Omental fat pad (tissue), 4 donors: ENCODE data around the gene PFDN1. TPM values are rescaled to one million over a fixed set of nuclear protein-coding genes. Genes with fewer than 3 reads are reported as not detected.

ENCODE experiments used
- ATAC-seq: fragments of 150-250 bp; one replicate; pipeline ENCODE4 v1.9.1; 2016; ENCODE audit warnings: mild to moderate bottlenecking, moderate library complexity; ENCODE audit not compliant: low FRiP score
- DNase-seq: peaks from one replicate; pipeline ENCODE4 v3.0.0-alpha.2; 2019; ENCODE audit warnings: low spot score
- CTCF ChIP-seq, 3 donors: fragments of 450-650 bp; IDR thresholded peaks; one replicate each; pipeline ENCODE4 v1.5.1; 2016 to 2017; ENCODE audit warnings: antibody characterized with exemption in 3 of 3, mild to moderate bottlenecking in 3 of 3, moderate library complexity in 2 of 3
- total RNA-seq, 4 donors: library from RNA; depleted of rRNA; stranded (reverse); fragments of >200 nt; gene quantifications; one replicate each; pipeline ENCODE4 v1.1.0, GENCODE V29; 2016

PFDN1 gene
- total RNA-seq, 4 donors from 2014 or later, result 54.1 to 110 (median 88.6) TPM

- no peak for TF ChIP-seq CTCF (IDR thresholded peaks at IDR 0.05)
- peak; percentile 34 for ATAC-seq
- no peak for DNase-seq
These were observed 56.4 kb downstream of the PFDN1 start for GRCh38 chr5:140246378-140247122.

GRCh38 chr5:140245926-140246325 is 57.0 kb downstream of the PFDN1 start:
- ATAC-seq (peak; percentile 3), DNase-seq (no peak)
- no peak for TF ChIP-seq CTCF (IDR thresholded peaks at IDR 0.05)

- no peak for DNase-seq
- no peak for ATAC-seq
- TF ChIP-seq CTCF (IDR thresholded peaks at IDR 0.05), result no peak
These were observed 57.6 kb downstream of the PFDN1 start for GRCh38 chr5:140245341-140245740.

GRCh38 chr5:140244525-140245025 is 58.3 kb downstream of the PFDN1 start:
- ATAC-seq (peak; percentile 41), DNase-seq (peak; percentile 89)
- TF ChIP-seq CTCF (IDR thresholded peaks at IDR 0.05), result peak in 1 of 3 donors; percentile 89

GRCh38 chr5:140243706-140244250 is 59.1 kb downstream of the PFDN1 start:
- ATAC-seq (no peak), DNase-seq (no peak)
- TF ChIP-seq CTCF (IDR thresholded peaks at IDR 0.05), result no peak

GRCh38 chr5:140242890-140243585 is 59.9 kb downstream of the PFDN1 start:
- DNase-seq, result no peak
- TF ChIP-seq CTCF (IDR thresholded peaks at IDR 0.05), result no peak
- no peak for ATAC-seq
